Endodermal cell (in vitro differentiated cells): Measurements from ENCODE around the gene EED. TPM values are rescaled to one million over a fixed set of nuclear protein-coding genes. Genes with fewer than 3 reads are reported as not detected.

Experiments
- DNase-seq: peaks from one replicate; pipeline ENCODE4 v3.0.0-alpha.2; 2017
- H3K27ac ChIP-seq: 2 replicates; pipeline ENCODE4 v1.5.1; 2013; ENCODE audit warnings: mild to moderate bottlenecking, low read depth, low read length, moderate library complexity
- H3K27me3 ChIP-seq: 2 replicates; pipeline ENCODE4 v1.6.1; 2013; ENCODE audit warnings: mild to moderate bottlenecking, low read length, moderate library complexity; ENCODE audit not compliant: insufficient read depth, control insufficient read depth, poor library complexity, severe bottlenecking
- H3K36me3 ChIP-seq: 2 replicates; pipeline ENCODE4 v1.7.0; 2013; ENCODE audit warnings: mild to moderate bottlenecking, low read length, moderate library complexity; ENCODE audit not compliant: control insufficient read depth, insufficient read depth
- H3K4me1 ChIP-seq: one replicate; pipeline ENCODE4 v1.7.0; 2013; ENCODE audit warnings: low read length; ENCODE audit not compliant: control insufficient read depth, insufficient read depth
- H3K4me3 ChIP-seq: 2 replicates; pipeline ENCODE4 v1.5.1; 2013; ENCODE audit warnings: mild to moderate bottlenecking, low read length, moderate library complexity
- H3K9ac ChIP-seq: 2 replicates; pipeline ENCODE4 v1.6.1; 2013; ENCODE audit warnings: mild to moderate bottlenecking, low read length, moderate library complexity; ENCODE audit not compliant: poor library complexity, severe bottlenecking; ENCODE audit errors: extremely low read depth
- H3K9me3 ChIP-seq: 2 replicates; pipeline ENCODE4 v1.6.1; 2013; ENCODE audit warnings: mild to moderate bottlenecking, low read length, moderate library complexity; ENCODE audit not compliant: control insufficient read depth
- H3K27ac Mint-ChIP-seq: 2 replicates; pipeline ENCODE4 v1.8.0; 2020; ENCODE audit warnings: mixed read lengths
- H3K27me3 Mint-ChIP-seq: 2 replicates; pipeline ENCODE4 v1.8.0; 2021; ENCODE audit warnings: mild to moderate bottlenecking, mixed read lengths; ENCODE audit not compliant: insufficient read depth
- H3K36me3 Mint-ChIP-seq: 2 replicates; pipeline ENCODE4 v1.8.0; 2020; ENCODE audit warnings: low read depth, mixed read lengths
- H3K4me1 Mint-ChIP-seq: 2 replicates; pipeline ENCODE4 v1.8.0; 2020; ENCODE audit warnings: mixed read lengths
- H3K4me3 Mint-ChIP-seq: 2 replicates; pipeline ENCODE4 v1.8.0; 2020; ENCODE audit warnings: mild to moderate bottlenecking, moderate library complexity, mixed read lengths
- H3K9me3 Mint-ChIP-seq: 2 replicates; pipeline ENCODE4 v1.8.0; 2020; ENCODE audit warnings: mild to moderate bottlenecking, mixed read lengths
- WGBS, 2 experiments: methylation state at CpG; one replicate each; pipeline versions ENCODE4 v1.1.5 to v1.1.7; 2013; ENCODE audit warnings: missing lambda C conversion rate in 2 of 2, mixed read lengths in 1 of 2; ENCODE audit not compliant: insufficient coverage in 1 of 2, insufficient read length in 1 of 2; 5-methylcytosine and 5-hydroxymethylcytosine counted together
- total RNA-seq, 2 donors: library from RNA; stranded (reverse); fragmentation: NEBNext Ultra II Directional in 1 of 2; extraction: Animal tissue kit (Norgen Biotek cat#: 25700) in 1 of 2; gene quantifications; 2 replicates in 1 of 2; 3 replicates in 1 of 2; pipeline ENCODE4 v1.2.1, GENCODE V29; 2021
- TF ChIP-seq, protein P1 (sequence below): fragments of 200-600 bp; sonication (generic); conservative IDR thresholded peaks from 2 replicates; pipeline ENCODE4 v1.5.0; 2021; ENCODE audit warnings: antibody characterized with exemption, mild to moderate bottlenecking

Gene EED
- total RNA-seq, 2 donors from 2014 or later, result 29.2 to 39.2 TPM

DNA sequence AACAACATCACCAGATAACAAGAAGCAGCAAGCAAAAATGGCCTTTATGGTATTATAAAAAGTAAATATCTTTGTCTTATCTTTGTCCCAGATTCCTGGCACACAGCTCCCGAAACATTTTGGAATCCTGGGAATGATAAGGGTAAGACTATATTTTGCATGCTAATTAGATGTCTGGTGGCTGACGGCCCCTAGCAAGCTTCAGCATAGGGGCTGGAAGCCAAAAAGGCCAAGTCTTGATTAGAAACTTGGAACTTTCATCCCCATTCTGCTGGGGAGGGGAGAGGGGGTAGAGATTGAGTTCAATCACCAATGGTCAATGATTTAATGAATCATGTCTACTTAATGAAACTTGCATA is 38.2 kb upstream of the EED start:
- no peaks in the 10 kb centered on the region for H3K4me1 ChIP-seq
- H3K27ac ChIP-seq, result no peak overlapping the region
- H3K4me3 Mint-ChIP-seq, result no peak overlapping the region
- no peaks in the 10 kb centered on the region for H3K36me3 ChIP-seq
- peaks cover 7% of the 10 kb centered on the region for H3K27me3 Mint-ChIP-seq
- no peaks in the 10 kb centered on the region for H3K4me1 Mint-ChIP-seq
- no peak for DNase-seq
- no peaks in the 10 kb centered on the region for H3K9me3 Mint-ChIP-seq
- H3K4me3 ChIP-seq, result no peak overlapping the region
- TF ChIP-seq, protein P1, sequence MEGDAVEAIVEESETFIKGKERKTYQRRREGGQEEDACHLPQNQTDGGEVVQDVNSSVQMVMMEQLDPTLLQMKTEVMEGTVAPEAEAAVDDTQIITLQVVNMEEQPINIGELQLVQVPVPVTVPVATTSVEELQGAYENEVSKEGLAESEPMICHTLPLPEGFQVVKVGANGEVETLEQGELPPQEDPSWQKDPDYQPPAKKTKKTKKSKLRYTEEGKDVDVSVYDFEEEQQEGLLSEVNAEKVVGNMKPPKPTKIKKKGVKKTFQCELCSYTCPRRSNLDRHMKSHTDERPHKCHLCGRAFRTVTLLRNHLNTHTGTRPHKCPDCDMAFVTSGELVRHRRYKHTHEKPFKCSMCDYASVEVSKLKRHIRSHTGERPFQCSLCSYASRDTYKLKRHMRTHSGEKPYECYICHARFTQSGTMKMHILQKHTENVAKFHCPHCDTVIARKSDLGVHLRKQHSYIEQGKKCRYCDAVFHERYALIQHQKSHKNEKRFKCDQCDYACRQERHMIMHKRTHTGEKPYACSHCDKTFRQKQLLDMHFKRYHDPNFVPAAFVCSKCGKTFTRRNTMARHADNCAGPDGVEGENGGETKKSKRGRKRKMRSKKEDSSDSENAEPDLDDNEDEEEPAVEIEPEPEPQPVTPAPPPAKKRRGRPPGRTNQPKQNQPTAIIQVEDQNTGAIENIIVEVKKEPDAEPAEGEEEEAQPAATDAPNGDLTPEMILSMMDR, result no peak
- 91 to 100% methylated on average over 1 to 2 of the region's 2 CpGs for WGBS, 2 experiments
- no peaks in the 10 kb centered on the region for H3K27me3 ChIP-seq
- H3K9ac ChIP-seq, result no peak overlapping the region
- no peaks in the 10 kb centered on the region for H3K36me3 Mint-ChIP-seq
- H3K27ac Mint-ChIP-seq, result no peak overlapping the region
- H3K9me3 ChIP-seq, result peaks cover 4% of the 10 kb centered on the region

GRCh38 chr11:86207413-86207812 is 37.1 kb upstream of the EED start:
- H3K9ac ChIP-seq, result no peak overlapping the region
- H3K4me3 ChIP-seq, result no peak overlapping the region
- H3K27me3 ChIP-seq, result no peaks in the 10 kb centered on the region
- H3K4me1 ChIP-seq, result no peaks in the 10 kb centered on the region
- peaks cover 4% of the 10 kb centered on the region for H3K9me3 ChIP-seq
- TF ChIP-seq, protein P1, result no peak
- WGBS, 2 experiments, result 87 to 100% methylated on average over 1 to 2 of the region's 2 CpGs
- H3K36me3 ChIP-seq, result no peaks in the 10 kb centered on the region
- Mint-ChIP-seq H3K4me1 (no peaks in the 10 kb centered on the region), H3K27ac (no peak overlapping the region), H3K27me3 (peaks cover 7% of the 10 kb centered on the region), H3K4me3 (no peak overlapping the region), H3K36me3 (no peaks in the 10 kb centered on the region), H3K9me3 (no peaks in the 10 kb centered on the region)
- DNase-seq, result no peak
- H3K27ac ChIP-seq, result no peak overlapping the region

GRCh38 chr11:86208572-86208971 is 36.0 kb upstream of the EED start:
- Mint-ChIP-seq H3K4me3 (no peak overlapping the region), H3K27ac (no peak overlapping the region), H3K27me3 (peaks cover 10% of the 10 kb centered on the region), H3K9me3 (no peaks in the 10 kb centered on the region), H3K36me3 (no peaks in the 10 kb centered on the region), H3K4me1 (no peaks in the 10 kb centered on the region)
- peaks cover 4% of the 10 kb centered on the region for H3K9me3 ChIP-seq
- no peaks in the 10 kb centered on the region for H3K36me3 ChIP-seq
- H3K9ac ChIP-seq, result no peak overlapping the region
- no peaks in the 10 kb centered on the region for H3K4me1 ChIP-seq
- H3K27ac ChIP-seq, result no peak overlapping the region
- no peaks in the 10 kb centered on the region for H3K27me3 ChIP-seq
- TF ChIP-seq, protein P1, result no peak
- H3K4me3 ChIP-seq, result no peak overlapping the region
- no peak for DNase-seq
